Measurements from ENCODE around the gene GRAMD1A. TPM values are rescaled to one million over a fixed set of nuclear protein-coding genes. Genes with fewer than 3 reads are reported as not detected.
"Not testable (repeated sequence)": the region's sequence is repeated elsewhere in the genome, so short reads cannot be mapped to it uniquely, and the experiment has no call there.

The GRAMD1A gene
- total RNA-seq, 4 donors from 2014 or later = 14.2 to 32.1 (median 21.6) TPM

DNA sequence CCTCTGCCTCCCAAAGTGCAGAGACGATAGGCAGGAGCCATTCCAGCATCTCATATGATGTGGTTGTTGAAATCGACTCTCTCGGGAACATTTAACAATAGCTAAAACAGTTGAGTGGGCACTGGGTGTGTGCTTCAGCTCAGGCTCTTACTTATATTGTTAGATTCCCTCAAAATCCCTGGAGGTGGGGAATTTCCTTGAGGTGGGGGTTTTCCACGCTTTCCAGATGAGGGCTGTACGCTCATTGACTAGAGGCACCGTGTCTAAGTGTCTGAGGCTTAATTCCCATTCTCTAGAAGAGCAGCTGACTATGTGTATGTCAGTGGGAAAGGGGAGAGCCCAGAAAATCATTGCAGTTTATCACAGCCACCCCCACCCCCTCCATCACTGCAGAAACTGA lies 10.8 kb upstream of the GRAMD1A start:
- Histone ChIP-seq H3K4me1 (peaks cover 0 to 14% (median 4%) of the 10 kb centered on the region in 4 donors), H3K27ac (no peak overlapping the region), H3K9me3 (no peaks in the 10 kb centered on the region), H3K4me3 (no peak overlapping the region), H3K36me3 (no peaks in the 10 kb centered on the region), H3K27me3 (no peaks in the 10 kb centered on the region)
- intact Hi-C loops (cut with DNase I; ENCODE audit: low total_unique reads) (no loop called here), in situ Hi-C loops (cut with MboI; ENCODE audit: low pct_ligation_motif_present in 1 of 4, low pct_unique_long_range_greater_than_20kb in 1 of 4, low sequenced_read_pairs in 3 of 4) (no loop called here)
- DNase-seq = no peak
- TF ChIP-seq, protein P1, sequence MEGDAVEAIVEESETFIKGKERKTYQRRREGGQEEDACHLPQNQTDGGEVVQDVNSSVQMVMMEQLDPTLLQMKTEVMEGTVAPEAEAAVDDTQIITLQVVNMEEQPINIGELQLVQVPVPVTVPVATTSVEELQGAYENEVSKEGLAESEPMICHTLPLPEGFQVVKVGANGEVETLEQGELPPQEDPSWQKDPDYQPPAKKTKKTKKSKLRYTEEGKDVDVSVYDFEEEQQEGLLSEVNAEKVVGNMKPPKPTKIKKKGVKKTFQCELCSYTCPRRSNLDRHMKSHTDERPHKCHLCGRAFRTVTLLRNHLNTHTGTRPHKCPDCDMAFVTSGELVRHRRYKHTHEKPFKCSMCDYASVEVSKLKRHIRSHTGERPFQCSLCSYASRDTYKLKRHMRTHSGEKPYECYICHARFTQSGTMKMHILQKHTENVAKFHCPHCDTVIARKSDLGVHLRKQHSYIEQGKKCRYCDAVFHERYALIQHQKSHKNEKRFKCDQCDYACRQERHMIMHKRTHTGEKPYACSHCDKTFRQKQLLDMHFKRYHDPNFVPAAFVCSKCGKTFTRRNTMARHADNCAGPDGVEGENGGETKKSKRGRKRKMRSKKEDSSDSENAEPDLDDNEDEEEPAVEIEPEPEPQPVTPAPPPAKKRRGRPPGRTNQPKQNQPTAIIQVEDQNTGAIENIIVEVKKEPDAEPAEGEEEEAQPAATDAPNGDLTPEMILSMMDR (IDR thresholded peaks at IDR 0.05) = no peak
- TF ChIP-seq EP300 (IDR thresholded peaks at IDR 0.05; ENCODE audit: low read depth) (no peak), POLR2A (IDR thresholded peaks at IDR 0.05) (no peak), POLR2AphosphoS5 (IDR thresholded peaks at IDR 0.05) (no peak)
- WGBS, 2 donors (ENCODE audit: low coverage in 1 of 2) = 60 to 72% methylated on average over 1 to 6 of the region's 6 CpGs

DNA sequence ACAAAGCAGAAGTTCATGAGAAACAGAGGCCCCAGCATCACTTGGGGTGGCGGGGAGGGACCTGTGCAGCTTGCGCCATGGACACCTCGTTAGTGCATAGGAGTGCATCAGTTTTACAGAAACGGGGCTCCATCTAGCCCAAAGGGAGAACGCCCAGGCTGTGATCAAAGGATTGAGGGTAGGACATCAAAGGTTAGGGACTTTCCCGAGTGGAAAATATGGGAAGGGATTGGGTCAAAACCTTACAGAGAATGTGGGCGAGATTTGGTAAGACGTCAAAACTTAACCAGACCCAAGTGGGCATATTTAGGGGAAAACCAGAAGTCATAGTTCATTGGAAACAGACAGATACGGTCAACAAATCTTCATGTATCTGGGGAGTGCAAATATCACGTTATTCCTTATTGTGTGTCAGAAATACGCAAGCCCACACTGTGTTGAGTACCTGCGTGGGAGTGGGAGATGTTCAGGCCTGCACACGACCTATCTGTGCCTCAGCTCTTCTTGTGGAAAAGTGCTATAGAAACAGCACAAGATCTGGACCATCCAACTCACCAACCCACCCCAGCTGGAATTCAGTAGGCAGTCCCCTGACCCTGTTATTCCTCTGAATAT lies 9.4 kb upstream of the GRAMD1A start:
- WGBS, 2 donors (ENCODE audit: low coverage in 1 of 2) = 75% methylated on average over 13 of the region's 13 CpGs; no CpG with 5 or more reads in 1 of the 2 donors

DNA sequence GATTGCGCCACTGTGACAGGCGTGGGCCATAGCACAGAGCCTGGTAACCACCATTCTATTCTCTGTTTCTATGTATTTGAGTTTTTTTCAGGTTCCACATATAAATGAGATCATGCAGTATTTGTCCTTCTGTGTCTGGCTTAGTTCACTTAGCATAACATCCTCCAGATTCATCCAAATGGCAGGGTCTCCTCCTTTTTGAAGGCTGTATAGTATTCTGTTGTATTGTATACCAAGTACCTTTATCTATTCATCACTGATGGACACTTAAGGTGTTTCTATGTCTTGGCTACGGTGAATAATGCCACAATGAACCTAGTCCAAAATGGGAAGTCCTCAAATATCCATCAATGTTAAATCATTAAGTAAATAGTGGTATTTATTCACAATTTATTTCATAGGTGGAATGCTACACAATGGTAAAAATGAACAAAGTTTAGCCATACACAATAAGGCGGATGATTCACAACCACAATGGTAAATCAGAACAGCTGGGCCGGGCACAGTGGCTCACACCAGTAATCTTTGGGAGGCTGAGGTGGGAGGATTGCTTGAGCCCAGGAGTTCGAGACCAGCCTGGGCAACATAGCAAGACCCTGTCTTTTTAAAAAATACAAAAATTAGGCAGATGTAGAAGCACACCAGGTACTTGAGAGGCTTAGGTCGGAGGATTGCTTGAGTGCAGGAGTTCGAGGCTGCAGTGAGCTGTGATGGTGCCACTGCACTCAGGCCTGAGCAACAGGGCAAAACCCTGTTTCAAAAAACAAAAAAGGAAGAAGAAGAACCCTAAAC lies 8.4 kb upstream of the GRAMD1A start:
- TF ChIP-seq EP300 (IDR thresholded peaks at IDR 0.05; ENCODE audit: low read depth) (no peak), POLR2A (IDR thresholded peaks at IDR 0.05) (no peak), POLR2AphosphoS5 (IDR thresholded peaks at IDR 0.05) (no peak)
- TF ChIP-seq, protein P1 (IDR thresholded peaks at IDR 0.05) = no peak
- in situ Hi-C loops (cut with MboI; ENCODE audit: low pct_ligation_motif_present in 1 of 4, low pct_unique_long_range_greater_than_20kb in 1 of 4, low sequenced_read_pairs in 3 of 4) = no loop called here
- H3K4me1 ChIP-seq = peaks cover 4 to 28% (median 16%) of the 10 kb centered on the region in 4 donors
- H3K27me3 ChIP-seq = no peaks in the 10 kb centered on the region
- H3K4me3 ChIP-seq = no peak overlapping the region
- no peak overlapping the region for H3K27ac ChIP-seq
- DNase-seq = no peak
- no peaks in the 10 kb centered on the region for H3K9me3 ChIP-seq
- WGBS, 2 donors (ENCODE audit: low coverage in 1 of 2) = 77 to 91% methylated on average over 4 to 8 of the region's 8 CpGs
- intact Hi-C loops (cut with DNase I; ENCODE audit: low total_unique reads) = no loop called here
- H3K36me3 ChIP-seq = no peaks in the 10 kb centered on the region

More for the DNA sequence above, 9.4 kb upstream of the GRAMD1A start:
- no peak for DNase-seq
- Histone ChIP-seq H3K36me3 (no peaks in the 10 kb centered on the region), H3K9me3 (no peaks in the 10 kb centered on the region), H3K27ac (no peak overlapping the region), H3K4me1 (peaks cover 4 to 21% (median 15%) of the 10 kb centered on the region in 4 donors), H3K4me3 (no peak overlapping the region), H3K27me3 (no peaks in the 10 kb centered on the region)
- in situ Hi-C loops (cut with MboI; ENCODE audit: low pct_ligation_motif_present in 1 of 4, low pct_unique_long_range_greater_than_20kb in 1 of 4, low sequenced_read_pairs in 3 of 4) = no loop called here
- intact Hi-C loops (cut with DNase I; ENCODE audit: low total_unique reads) = no loop called here
- no peak for TF ChIP-seq EP300 (IDR thresholded peaks at IDR 0.05; ENCODE audit: low read depth)
- TF ChIP-seq, protein P1 (IDR thresholded peaks at IDR 0.05) = no peak
- TF ChIP-seq POLR2A (IDR thresholded peaks at IDR 0.05) = no peak
- no peak for TF ChIP-seq POLR2AphosphoS5 (IDR thresholded peaks at IDR 0.05)

DNA sequence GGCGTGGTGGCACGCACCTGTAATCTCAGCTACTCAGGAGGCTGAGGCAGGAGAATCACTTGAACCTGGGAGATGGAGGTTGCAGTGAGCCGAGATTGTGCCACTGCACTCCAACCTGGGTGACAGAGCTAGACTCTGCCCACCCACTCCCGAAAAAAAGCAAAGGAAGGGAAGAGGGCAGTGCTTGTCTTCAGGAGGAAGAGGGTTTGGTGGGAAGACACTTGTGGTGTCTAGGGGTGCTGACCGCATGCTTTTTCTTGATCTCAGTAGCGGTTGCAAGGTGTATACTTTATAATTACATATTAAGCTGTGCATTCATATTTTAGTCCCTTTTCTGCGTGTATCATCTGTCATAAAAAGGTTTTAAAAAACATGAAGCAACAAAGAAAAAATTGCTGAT lies 7.5 kb upstream of the GRAMD1A start:
- H3K4me3 ChIP-seq; H3K27ac ChIP-seq; DNase-seq; H3K27me3 ChIP-seq; H3K36me3 ChIP-seq; H3K9me3 ChIP-seq; intact Hi-C loops (cut with DNase I; ENCODE audit: low total_unique reads); in situ Hi-C loops (cut with MboI; ENCODE audit: low pct_ligation_motif_present in 1 of 4, low pct_unique_long_range_greater_than_20kb in 1 of 4, low sequenced_read_pairs in 3 of 4): not testable (repeated sequence)
- H3K4me1 ChIP-seq = peaks cover 4 to 35% (median 17%) of the 10 kb centered on the region in 4 donors
- WGBS, 2 donors (ENCODE audit: low coverage in 1 of 2) = 79 to 91% methylated on average over 3 to 7 of the region's 7 CpGs

Data from transverse colon (tissue), 4 donors.